HG02943 (cell line): ENCODE measurements around the gene CPNE1.

Source experiments
- ATAC-seq: cut with Tn5 transposase; IDR thresholded peaks from one replicate; pipeline ENCODE4 v1.9.1; 2021; ENCODE audit warnings: mild to moderate bottlenecking, low read depth, moderate library complexity; ENCODE audit not compliant: unreplicated experiment

CPNE1 gene

GRCh38 chr20:35625584-35626385 is 38.9 kb downstream of the CPNE1 start:
- ATAC-seq: no peak

- no peak for ATAC-seq
These were observed 43.1 kb downstream of the CPNE1 start for GRCh38 chr20:35621560-35621946.

GRCh38 chr20:35620818-35621559 is 43.7 kb downstream of the CPNE1 start:
- no peak for ATAC-seq

DNA sequence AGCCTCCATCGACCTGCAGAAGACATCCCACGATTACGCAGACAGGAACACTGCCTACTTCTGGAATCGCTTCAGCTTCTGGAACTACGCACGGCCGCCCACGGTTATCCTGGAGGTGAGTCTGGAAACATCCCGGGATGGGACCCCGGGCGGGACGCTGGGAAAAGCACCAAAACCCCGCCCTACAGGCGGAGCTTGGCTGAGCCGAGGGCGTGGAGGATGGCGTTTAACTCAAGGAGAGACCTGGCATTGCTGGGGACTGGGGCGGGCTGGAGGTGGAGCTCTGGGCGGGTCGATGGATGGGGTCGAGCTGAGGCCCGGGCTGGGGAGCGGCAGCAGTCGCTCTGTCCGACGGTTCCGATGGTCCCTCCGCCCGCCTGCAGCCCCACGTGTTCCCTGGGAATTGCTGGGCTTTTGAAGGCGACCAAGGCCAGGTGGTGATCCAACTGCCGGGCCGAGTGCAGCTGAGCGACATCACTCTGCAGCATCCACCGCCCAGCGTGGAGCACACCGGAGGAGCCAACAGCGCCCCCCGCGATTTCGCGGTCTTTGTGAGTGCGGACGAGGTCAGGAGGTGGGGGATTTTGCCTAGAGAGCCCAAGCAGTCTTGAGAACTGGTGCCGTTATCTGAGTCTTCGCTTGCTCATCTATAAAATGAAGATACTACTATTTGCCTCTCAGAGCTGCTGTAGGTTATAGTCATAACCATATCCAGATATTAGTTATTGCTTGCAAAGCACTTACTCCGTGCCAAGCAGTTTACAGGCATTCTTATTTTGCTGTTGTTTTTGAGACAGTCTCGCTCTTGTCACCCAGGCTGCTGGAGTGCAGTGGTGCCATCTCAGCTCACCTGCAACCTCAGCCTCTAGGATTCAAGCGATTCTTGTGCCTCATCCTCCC is 45.3 kb downstream of the CPNE1 start:
- ATAC-seq: no peak

GRCh38 chr20:35618263-35619131 is 46.2 kb downstream of the CPNE1 start:
- ATAC-seq: no peak

- no peak for ATAC-seq
These were observed 47.1 kb downstream of the CPNE1 start for GRCh38 chr20:35617397-35618262.

GRCh38 chr20:35616465-35617396 is 48.0 kb downstream of the CPNE1 start:
- ATAC-seq: no peak

DNA sequence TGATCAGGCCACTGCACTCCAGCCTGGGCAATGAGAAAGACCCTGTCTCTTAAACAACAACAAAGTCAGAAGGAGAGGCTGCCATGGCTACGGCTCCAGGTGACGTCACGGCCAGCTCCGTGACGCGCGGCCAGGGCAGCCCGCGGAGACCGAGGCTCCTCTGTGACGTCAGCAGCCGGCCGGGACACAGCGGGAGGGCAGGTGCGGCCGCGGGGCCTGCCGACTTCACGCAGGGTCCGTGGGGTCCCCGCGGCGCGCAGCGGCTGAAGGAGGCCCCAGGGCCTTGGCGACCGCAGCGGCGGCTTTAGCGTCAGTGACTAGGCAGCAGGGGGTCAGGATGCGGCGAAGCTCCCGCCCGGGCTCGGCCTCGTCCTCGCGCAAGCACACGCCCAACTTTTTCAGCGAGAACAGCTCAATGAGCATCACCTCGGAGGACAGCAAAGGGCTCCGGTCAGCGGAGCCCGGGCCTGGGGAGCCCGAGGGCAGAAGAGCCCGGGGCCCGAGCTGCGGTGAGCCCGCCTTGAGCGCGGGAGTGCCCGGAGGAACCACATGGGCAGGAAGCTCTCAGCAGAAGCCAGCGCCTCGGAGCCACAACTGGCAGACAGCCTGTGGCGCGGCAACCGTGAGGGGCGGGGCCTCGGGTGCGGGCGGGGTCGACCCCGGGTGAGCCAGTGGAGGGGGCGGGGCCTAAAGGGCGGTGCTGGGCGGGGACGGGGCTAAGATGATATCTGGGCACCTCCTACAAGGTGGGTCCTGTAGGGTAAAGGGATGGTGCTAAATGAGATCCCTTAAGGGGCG is 48.8 kb downstream of the CPNE1 start, which contains the start of gene SPAG4:
SPAG4 (plus strand) TSS at position 163 of the 798 bp plus-strand sequence; CDS start at position 338, 175 bp downstream.
- peak; percentile 75 for ATAC-seq

DNA sequence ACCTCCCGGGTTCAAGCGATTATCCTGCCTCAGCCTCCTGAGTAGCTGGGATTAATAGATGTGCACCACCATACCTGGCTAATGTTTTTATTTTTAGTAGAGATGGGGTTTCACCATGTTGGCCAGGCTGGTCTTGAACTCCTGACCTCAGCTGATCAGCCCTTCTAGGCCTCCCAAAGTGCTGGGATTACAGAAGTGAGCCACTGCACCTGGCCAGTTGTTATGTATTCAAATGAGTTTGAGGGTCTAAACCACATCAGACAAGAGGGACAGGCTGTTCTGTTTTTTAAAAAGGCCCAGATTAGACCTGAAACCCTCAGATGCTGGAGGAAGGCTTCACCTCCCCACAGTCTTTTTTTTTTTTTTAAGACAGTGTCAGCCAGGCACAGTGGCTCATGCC is 53.2 kb downstream of the CPNE1 start:
- ATAC-seq: no peak

DNA sequence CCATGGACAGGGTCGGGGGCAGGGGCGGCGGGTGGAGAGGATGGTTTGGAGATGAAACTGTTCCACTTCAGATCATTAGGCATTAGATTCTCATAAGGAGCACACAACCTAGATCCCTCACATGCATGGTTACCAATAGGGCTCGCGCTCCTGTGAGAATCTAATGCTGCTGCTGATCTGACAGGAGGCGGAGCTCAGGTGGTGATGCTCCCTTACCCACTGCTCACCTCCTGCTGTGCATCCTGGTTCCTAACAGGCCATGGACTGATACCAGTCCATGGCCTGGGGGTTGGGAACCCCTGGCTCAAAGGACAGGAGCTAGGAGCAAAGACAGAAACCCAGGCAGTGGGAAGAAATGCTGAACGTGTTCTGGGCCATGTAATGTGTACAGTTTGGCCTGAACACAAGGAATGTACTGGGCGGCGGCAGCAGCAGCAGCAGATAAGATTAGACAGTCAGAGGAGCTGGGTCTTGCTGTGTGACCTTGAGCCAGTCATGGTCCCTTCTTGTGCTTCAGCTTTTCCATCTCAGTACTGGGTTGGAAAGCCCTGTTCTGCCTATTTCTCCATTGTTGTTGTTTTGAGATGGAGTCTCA is 53.8 kb downstream of the CPNE1 start:
- no peak for ATAC-seq

DNA sequence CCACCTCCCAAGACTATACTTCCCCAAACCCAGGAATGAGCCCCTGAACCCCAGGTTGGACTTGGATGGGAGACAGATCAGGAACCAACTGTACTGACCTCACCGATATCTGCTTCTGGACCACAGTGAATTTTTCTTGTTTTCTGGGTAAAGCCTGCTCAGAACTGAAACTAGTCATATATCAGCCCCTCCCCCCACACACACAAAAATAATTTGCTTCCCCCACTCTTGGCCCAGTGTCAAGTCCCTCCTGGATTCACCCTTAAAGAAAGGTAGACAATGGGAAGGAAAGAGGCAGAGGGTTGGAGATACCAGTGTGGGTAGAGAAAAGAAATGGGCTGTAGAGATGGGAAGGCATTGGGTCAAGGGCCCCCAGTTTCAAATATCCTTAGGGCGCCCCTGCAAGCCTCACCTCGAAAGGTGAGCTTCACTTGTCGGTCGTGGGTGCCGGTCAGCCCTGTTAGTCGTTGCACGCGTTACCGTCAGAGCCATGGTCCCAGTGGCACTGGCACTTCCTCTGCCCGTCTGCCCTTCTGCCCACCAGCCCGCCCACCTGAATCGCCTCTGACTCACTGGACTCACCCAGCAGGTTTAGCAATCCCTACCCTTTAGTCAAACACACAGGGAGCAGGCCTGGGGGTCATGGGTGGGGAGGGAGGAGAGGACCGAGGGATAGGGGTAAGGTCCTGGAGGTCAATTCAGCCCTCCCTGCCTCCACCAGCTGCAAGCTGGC is 57.5 kb downstream of the CPNE1 start:
- no peak for ATAC-seq

GRCh38 chr20:35606127-35606526 is 58.6 kb downstream of the CPNE1 start:
- no peak for ATAC-seq

GRCh38 chr20:35604449-35604747 is 60.3 kb downstream of the CPNE1 start:
- no peak for ATAC-seq

- no peak for ATAC-seq
These were observed 60.8 kb downstream of the CPNE1 start for GRCh38 chr20:35603695-35604448.

DNA sequence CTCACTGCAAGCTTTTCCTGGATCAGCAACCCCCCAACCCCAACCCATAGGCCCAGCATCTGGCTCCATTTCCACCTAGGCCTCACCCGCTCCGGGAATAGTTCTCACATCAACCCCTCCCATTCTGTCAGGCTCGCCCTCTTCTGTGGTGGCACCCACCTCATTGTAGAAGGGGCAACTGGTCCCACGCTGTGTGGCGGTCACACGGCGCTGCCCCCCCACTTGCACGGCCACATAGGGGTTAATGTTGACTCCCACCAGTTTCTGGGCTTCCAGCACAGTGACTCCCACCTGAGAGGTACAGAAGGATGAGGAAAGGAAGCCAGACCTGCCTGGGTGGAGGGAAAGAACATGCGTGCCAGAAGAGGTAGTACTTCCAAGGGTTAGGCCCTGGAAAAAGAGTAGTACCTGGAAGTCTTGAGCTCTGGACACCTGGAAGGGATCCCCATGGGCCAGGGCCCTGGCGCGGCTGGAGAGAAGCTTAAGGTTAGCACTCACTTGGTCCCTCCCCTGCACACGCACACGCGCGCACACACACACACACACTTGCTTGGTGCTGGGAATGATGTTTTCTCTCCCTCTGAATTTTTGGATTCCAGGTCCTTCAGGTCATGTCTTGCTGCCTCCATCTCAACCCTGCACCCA is 61.7 kb downstream of the CPNE1 start:
- no peak for ATAC-seq
